GM19035 (cell line): ENCODE data around the gene ARNT2.
"Not testable (repeated sequence)": the region's sequence is repeated elsewhere in the genome, so short reads cannot be mapped to it uniquely, and the experiment has no call there.

ENCODE experiments used
- ATAC-seq: cut with Tn5 transposase; IDR thresholded peaks from one replicate; pipeline ENCODE4 v1.9.1; 2021; ENCODE audit not compliant: unreplicated experiment

Gene ARNT2

GRCh38 chr15:80641384-80641783 is 237.2 kb downstream of the ARNT2 start:
- no peak for ATAC-seq

DNA sequence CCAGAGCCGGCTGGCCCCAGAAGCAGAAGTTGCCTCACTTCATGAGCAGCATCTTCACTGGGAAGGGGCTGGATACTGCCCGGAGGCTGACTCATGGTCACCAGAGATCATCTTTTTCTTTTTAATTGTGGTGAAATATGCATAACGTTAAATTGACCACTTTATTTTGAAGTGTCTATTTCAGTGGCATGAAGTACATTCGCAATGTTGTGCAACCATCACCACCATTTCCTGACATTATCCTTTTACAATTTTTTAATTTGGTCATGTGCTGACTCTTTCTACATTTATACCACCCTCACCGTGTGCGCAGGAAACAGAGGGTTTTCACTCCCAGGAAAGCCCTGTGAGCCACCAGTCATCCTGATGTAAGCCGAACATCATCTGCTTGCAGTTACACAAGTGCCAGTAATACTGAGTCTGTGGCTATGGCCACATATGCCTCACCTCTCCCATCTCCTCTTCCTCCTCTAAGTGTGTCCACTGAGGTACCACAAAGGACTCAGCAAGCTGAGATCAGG is 239.3 kb downstream of the ARNT2 start:
- ATAC-seq = no peak

GRCh38 chr15:80645494-80646065 is 241.4 kb downstream of the ARNT2 start:
- ATAC-seq = no peak

DNA sequence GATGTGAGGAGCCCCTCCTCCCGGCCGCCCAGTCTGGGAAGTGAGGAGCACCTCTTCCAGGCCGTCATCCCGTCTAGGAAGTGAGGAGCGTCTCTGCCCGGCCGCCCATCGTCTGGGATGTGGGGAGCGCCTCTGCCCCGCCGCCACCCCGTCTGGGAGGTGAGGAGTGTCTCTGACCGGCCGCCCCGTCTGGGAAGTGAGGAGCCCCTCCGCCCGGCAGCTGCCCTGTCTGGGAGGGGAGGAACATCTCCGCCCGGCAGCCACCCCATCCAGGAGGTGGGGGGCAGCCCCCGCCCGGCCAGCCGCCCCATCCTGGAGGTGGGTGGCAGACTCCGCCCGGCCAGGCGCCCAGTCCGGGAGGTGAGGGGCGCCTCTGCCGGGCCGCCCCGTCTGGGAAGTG is 243.2 kb downstream of the ARNT2 start:
- not testable (repeated sequence) for ATAC-seq
